Measurements from ENCODE around the gene FLT1.

The FLT1 gene

GRCh38 chr13:28464861-28465460, 30.0 kb downstream of the FLT1 start:
- Histone ChIP-seq H3K27ac (replicated peaks) (no peak overlapping the region), H3K27me3 (ENCODE audit: insufficient read depth, poor library complexity, severe bottlenecking) (peaks cover 10% of the 10 kb centered on the region), H3K4me3 (replicated peaks; ENCODE audit: insufficient read depth, low read length) (no peak overlapping the region)
- TF ChIP-seq SPI1 (IDR thresholded peaks at IDR 0.05; ENCODE audit: borderline replicate concordance, low read depth), result no peak
- no peak for DNase-seq (ENCODE audit: low read depth in 1 of 2, low spot score in 1 of 2)

- Histone ChIP-seq H3K27me3 (ENCODE audit: insufficient read depth, poor library complexity, severe bottlenecking) (peaks cover 12% of the 10 kb centered on the region), H3K27ac (replicated peaks) (no peak overlapping the region), H3K4me3 (replicated peaks; ENCODE audit: insufficient read depth, low read length) (no peak overlapping the region)
- no peak for DNase-seq (ENCODE audit: low read depth in 1 of 2, low spot score in 1 of 2)
- TF ChIP-seq POLR2AphosphoS5 (IDR thresholded peaks at IDR 0.05; ENCODE audit: low read depth) (no peak), SPI1 (IDR thresholded peaks at IDR 0.05; ENCODE audit: borderline replicate concordance, low read depth) (no peak), CTCF (IDR thresholded peaks at IDR 0.05; ENCODE audit: insufficient read depth, low read length) (no peak), GABPA (IDR thresholded peaks at IDR 0.05; ENCODE audit: low read depth) (no peak), REST (IDR thresholded peaks at IDR 0.05; ENCODE audit: insufficient replicate concordance, low read depth) (no peak)
Measured at GRCh38 chr13:28463481-28463880, 31.4 kb downstream of the FLT1 start.

GRCh38 chr13:28459911-28460310, 35.0 kb downstream of the FLT1 start:
- TF ChIP-seq CTCF (IDR thresholded peaks at IDR 0.05; ENCODE audit: insufficient read depth, low read length) (no peak), GABPA (IDR thresholded peaks at IDR 0.05; ENCODE audit: low read depth) (no peak), POLR2AphosphoS5 (IDR thresholded peaks at IDR 0.05; ENCODE audit: low read depth) (no peak), SPI1 (IDR thresholded peaks at IDR 0.05; ENCODE audit: borderline replicate concordance, low read depth) (no peak)
- no peak for DNase-seq (ENCODE audit: low read depth in 1 of 2, low spot score in 1 of 2)

GRCh38 chr13:28458608-28459007, 36.3 kb downstream of the FLT1 start:
- TF ChIP-seq REST (IDR thresholded peaks at IDR 0.05; ENCODE audit: insufficient replicate concordance, low read depth) (no peak), SPI1 (IDR thresholded peaks at IDR 0.05; ENCODE audit: borderline replicate concordance, low read depth) (no peak), POLR2AphosphoS5 (IDR thresholded peaks at IDR 0.05; ENCODE audit: low read depth) (no peak), GABPA (IDR thresholded peaks at IDR 0.05; ENCODE audit: low read depth) (no peak), CTCF (IDR thresholded peaks at IDR 0.05; ENCODE audit: insufficient read depth, low read length) (no peak)
- DNase-seq (ENCODE audit: low read depth in 1 of 2, low spot score in 1 of 2), result no peak
- peaks cover 14% of the 10 kb centered on the region for H3K27me3 ChIP-seq (ENCODE audit: insufficient read depth, poor library complexity, severe bottlenecking)
- no peak overlapping the region for H3K4me3 ChIP-seq (replicated peaks; ENCODE audit: insufficient read depth, low read length)
- H3K27ac ChIP-seq (replicated peaks), result no peak overlapping the region

More at GRCh38 chr13:28459911-28460310, 35.0 kb downstream of the FLT1 start:
- no peak overlapping the region for H3K4me3 ChIP-seq (replicated peaks; ENCODE audit: insufficient read depth, low read length)
- no peak overlapping the region for H3K27ac ChIP-seq (replicated peaks)
- peaks cover 17% of the 10 kb centered on the region for H3K27me3 ChIP-seq (ENCODE audit: insufficient read depth, poor library complexity, severe bottlenecking)

Measured in HL-60 (cell line).